HCT116 (cell line): Measurements from ENCODE around the gene MAP3K9. TPM values are rescaled to one million over a fixed set of nuclear protein-coding genes. Genes with fewer than 3 reads are reported as not detected.

Experiments
- ATAC-seq: fragments of 200-7000 bp; cut with Tn5 transposase; 2 replicates; pipeline ENCODE4 v1.9.1; 2020; ENCODE audit warnings: mild to moderate bottlenecking, moderate library complexity
- BruUV-seq: library from RNA; stranded (reverse); fragments of 400-500 nt; replicated peaks from 2 replicates; lab custom pipeline; 2021; lab: Mats Ljungman, UMichigan
- CTCF ChIA-PET: fragments of 300-600 bp; sonication (Branson Sonifier 250); formaldehyde crosslinking; loops from one replicate; lab custom pipeline; 2021; ENCODE audit warnings: antibody characterized with exemption; lab: Charles Lee
- POLR2A ChIA-PET: fragments of 300-600, 350-600 bp; sonication (Branson Sonifier 250); formaldehyde crosslinking; loops from one replicate; lab custom pipeline; 2021; ENCODE audit warnings: antibody characterized with exemption; lab: Charles Lee
- RAD21 ChIA-PET, 2 experiments: fragments of 300-600 bp; sonication (Branson Sonifier 250); formaldehyde crosslinking; loops; one replicate each; lab custom pipeline; 2023; ENCODE audit warnings: low total read pairs in 2 of 2; ENCODE audit not compliant: uncharacterized antibody in 2 of 2, unreplicated experiment in 2 of 2, low non-redundant PET in 1 of 2; lab: Charles Lee
- DNase-seq: peaks from one replicate; pipeline ENCODE4 v3.0.0-alpha.2; 2010; ENCODE audit warnings: low read depth, low spot score
- H2AFZ ChIP-seq: fragments of 200-600 bp; shearing (Covaris generic), sonication (generic); 2 replicates; pipeline ENCODE4 v1.6.1; 2017; ENCODE audit warnings: low read depth, mixed run types, mixed read lengths, antibody characterized with exemption, low read length; ENCODE audit not compliant: poor library complexity, severe bottlenecking
- H3K27ac ChIP-seq: 2 replicates; pipeline ENCODE4 v1.5.1; 2012; ENCODE audit warnings: low read depth, low read length
- H3K27me3 ChIP-seq: fragments of 200-600 bp; sonication (generic); 2 replicates; pipeline ENCODE4 v1.6.1; 2016; ENCODE audit warnings: mixed run types, low read length, mixed read lengths; ENCODE audit not compliant: insufficient read depth
- H3K36me3 ChIP-seq, 2 experiments: fragments of 200-500 bp in 1 of 2; fragments of 200-600 bp in 1 of 2; sonication (Bioruptor generic) in 1 of 2; sonication (generic) in 1 of 2; 2 replicates each; pipeline versions ENCODE4 v1.5.1 to v1.6.1; 2014 to 2016; ENCODE audit warnings: low read length in 2 of 2, inconsistent platforms in 1 of 2, mixed read lengths in 1 of 2, mixed run types in 1 of 2; ENCODE audit not compliant: insufficient read depth in 2 of 2, control insufficient read depth in 1 of 2
- H3K4me1 ChIP-seq, 2 experiments: fragments of 200-600 bp in 1 of 2; sonication (generic) in 1 of 2; 2 replicates each; pipeline versions ENCODE4 v1.5.1 to v1.6.1; 2012 to 2017; ENCODE audit warnings: low read length in 2 of 2, inconsistent platforms in 1 of 2, mild to moderate bottlenecking in 1 of 2, mixed read lengths in 1 of 2, mixed run types in 1 of 2, moderate library complexity in 1 of 2; ENCODE audit not compliant: insufficient read depth in 2 of 2, control insufficient read depth in 1 of 2
- H3K4me2 ChIP-seq: fragments of 200-600 bp; sonication (generic); 2 replicates; pipeline ENCODE4 v1.6.1; 2017; ENCODE audit warnings: mixed run types, low read length, mixed read lengths
- H3K4me3 ChIP-seq, 2 experiments: fragments of 200-600 bp in 1 of 2; sonication (generic) in 1 of 2; replicated peaks in 1 of 2; 2 replicates each; pipeline ENCODE4 v1.5.1; 2011 to 2016; ENCODE audit warnings: low read length in 2 of 2, control low read depth in 1 of 2, low read depth in 1 of 2, mild to moderate bottlenecking in 1 of 2, mixed read lengths in 1 of 2, mixed run types in 1 of 2
- H3K79me2 ChIP-seq: fragments of 200-600 bp; sonication (generic); 2 replicates; pipeline ENCODE4 v1.6.1; 2017; ENCODE audit warnings: mild to moderate bottlenecking, mixed run types, low read length, moderate library complexity, mixed read lengths; ENCODE audit not compliant: insufficient read depth
- H3K9ac ChIP-seq: fragments of 200-600 bp; sonication (generic); 2 replicates; pipeline ENCODE4 v1.6.1; 2016; ENCODE audit warnings: low read length, mixed read lengths
- H3K9me2 ChIP-seq: fragments of 200-600 bp; sonication (generic), shearing (Covaris generic); 2 replicates; pipeline ENCODE4 v1.6.1; 2017; ENCODE audit warnings: mixed run types, mild to moderate bottlenecking, moderate library complexity; ENCODE audit not compliant: insufficient read depth
- H3K9me3 ChIP-seq, 2 experiments: fragments of 200-500 bp in 1 of 2; fragments of 200-600 bp in 1 of 2; sonication (Bioruptor generic) in 1 of 2; sonication (generic) in 1 of 2; 2 replicates each; pipeline ENCODE4 v1.6.1; 2014 to 2017; ENCODE audit warnings: low read length in 2 of 2, mixed read lengths in 2 of 2, inconsistent platforms in 1 of 2, low read depth in 1 of 2, mild to moderate bottlenecking in 1 of 2, mixed run types in 1 of 2, moderate library complexity in 1 of 2; ENCODE audit not compliant: control insufficient read depth in 1 of 2, insufficient read depth in 1 of 2
- H4K20me1 ChIP-seq: fragments of 200-600 bp; sonication (generic), shearing (Covaris generic); 2 replicates; pipeline ENCODE4 v1.6.1; 2017; ENCODE audit warnings: mixed run types, mild to moderate bottlenecking, moderate library complexity; ENCODE audit not compliant: insufficient read depth
- CEBPB ChIP-seq: IDR thresholded peaks from 2 replicates; pipeline ENCODE4 v1.6.1; 2012; ENCODE audit warnings: low read depth
- EGR1 ChIP-seq: IDR thresholded peaks from 2 replicates; pipeline ENCODE4 v1.6.1; 2012; ENCODE audit warnings: low read depth
- ELF1 ChIP-seq: IDR thresholded peaks from 2 replicates; pipeline ENCODE4 v1.6.1; 2012; ENCODE audit warnings: low read depth, borderline replicate concordance
- POLR2AphosphoS5 ChIP-seq: IDR thresholded peaks from 2 replicates; pipeline ENCODE4 v1.6.1; 2011; ENCODE audit warnings: mild to moderate bottlenecking, low read depth, low read length, moderate library complexity
- YY1 ChIP-seq: IDR thresholded peaks from 2 replicates; pipeline ENCODE4 v1.6.1; 2011; ENCODE audit warnings: low read length, low read depth, moderate library complexity, mild to moderate bottlenecking; ENCODE audit not compliant: insufficient replicate concordance; ENCODE audit errors: extremely low read depth
- ZFX ChIP-seq: fragments of 450-650 bp; IDR thresholded peaks from 2 replicates; pipeline ENCODE4 v1.6.1; 2017
- intact Hi-C: fragments of 100-400 bp; cut with micrococcal nuclease; formaldehyde crosslinking; loops from 2 replicates; pipeline ENCODE4 v1.10.0; 2022
- total RNA-seq: library from RNA; stranded (reverse); gene quantifications from one replicate; pipeline ENCODE4 v1.2.1, GENCODE V29; 2021; ENCODE audit not compliant: unreplicated experiment
- TF ChIP-seq, protein P1 (sequence below): IDR thresholded peaks from 2 replicates; pipeline ENCODE4 v1.6.1; 2011; ENCODE audit warnings: mild to moderate bottlenecking, low read length, moderate library complexity; ENCODE audit not compliant: insufficient replicate concordance; ENCODE audit errors: extremely low read depth
- TF ChIP-seq, protein P2 (sequence below): IDR thresholded peaks from 2 replicates; pipeline ENCODE4 v1.6.1; 2012
- TF ChIP-seq, protein P3 (sequence below), 3 experiments: fragments of 200-600 bp in 1 of 3; sonication (generic) in 1 of 3; IDR thresholded peaks in 2 of 3; conservative IDR thresholded peaks in 1 of 3; 2 replicates each; pipeline ENCODE4 v1.5.1; 2012 to 2017; ENCODE audit warnings: low read depth in 2 of 3, low read length in 2 of 3, antibody characterized with exemption in 1 of 3, borderline replicate concordance in 1 of 3, control low read depth in 1 of 3, mild to moderate bottlenecking in 1 of 3, mixed read lengths in 1 of 3, mixed run types in 1 of 3, moderate library complexity in 1 of 3; ENCODE audit not compliant: insufficient read depth in 1 of 3
- TF ChIP-seq, protein P4 (sequence below): IDR thresholded peaks from 2 replicates; pipeline ENCODE4 v1.6.1; 2012; ENCODE audit warnings: low read depth

MAP3K9 gene
- total RNA-seq, 1 experiment from 2014 or later = 11.7 TPM

DNA sequence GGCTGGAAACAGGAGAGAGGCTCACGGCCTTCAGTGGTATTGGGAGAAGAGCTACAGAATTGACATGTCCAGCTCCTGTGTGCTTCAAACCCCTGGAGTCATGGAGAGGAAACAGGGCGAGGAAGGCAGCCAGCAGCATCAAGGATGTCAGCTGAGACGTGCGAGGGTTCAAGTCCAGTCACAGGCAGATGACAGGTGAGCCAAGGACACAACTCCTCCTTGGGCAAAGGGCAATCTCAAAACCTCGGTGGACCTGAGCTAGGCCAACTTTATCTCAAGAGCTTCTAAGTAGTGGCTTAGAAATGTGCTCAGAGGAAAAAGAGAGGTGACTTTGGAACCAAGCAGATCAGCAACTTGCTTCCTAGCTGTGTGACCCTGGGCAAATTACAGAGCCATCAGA lies 86.0 kb downstream of the MAP3K9 start:
- TF ChIP-seq ZFX = no peak
- TF ChIP-seq, protein P1, sequence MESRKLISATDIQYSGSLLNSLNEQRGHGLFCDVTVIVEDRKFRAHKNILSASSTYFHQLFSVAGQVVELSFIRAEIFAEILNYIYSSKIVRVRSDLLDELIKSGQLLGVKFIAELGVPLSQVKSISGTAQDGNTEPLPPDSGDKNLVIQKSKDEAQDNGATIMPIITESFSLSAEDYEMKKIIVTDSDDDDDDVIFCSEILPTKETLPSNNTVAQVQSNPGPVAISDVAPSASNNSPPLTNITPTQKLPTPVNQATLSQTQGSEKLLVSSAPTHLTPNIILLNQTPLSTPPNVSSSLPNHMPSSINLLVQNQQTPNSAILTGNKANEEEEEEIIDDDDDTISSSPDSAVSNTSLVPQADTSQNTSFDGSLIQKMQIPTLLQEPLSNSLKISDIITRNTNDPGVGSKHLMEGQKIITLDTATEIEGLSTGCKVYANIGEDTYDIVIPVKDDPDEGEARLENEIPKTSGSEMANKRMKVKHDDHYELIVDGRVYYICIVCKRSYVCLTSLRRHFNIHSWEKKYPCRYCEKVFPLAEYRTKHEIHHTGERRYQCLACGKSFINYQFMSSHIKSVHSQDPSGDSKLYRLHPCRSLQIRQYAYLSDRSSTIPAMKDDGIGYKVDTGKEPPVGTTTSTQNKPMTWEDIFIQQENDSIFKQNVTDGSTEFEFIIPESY = no peak
- TF ChIP-seq ELF1 = no peak
- TF ChIP-seq CEBPB = no peak
- TF ChIP-seq, protein P2, sequence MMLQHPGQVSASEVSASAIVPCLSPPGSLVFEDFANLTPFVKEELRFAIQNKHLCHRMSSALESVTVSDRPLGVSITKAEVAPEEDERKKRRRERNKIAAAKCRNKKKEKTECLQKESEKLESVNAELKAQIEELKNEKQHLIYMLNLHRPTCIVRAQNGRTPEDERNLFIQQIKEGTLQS = no peak
- TF ChIP-seq, protein P3, sequence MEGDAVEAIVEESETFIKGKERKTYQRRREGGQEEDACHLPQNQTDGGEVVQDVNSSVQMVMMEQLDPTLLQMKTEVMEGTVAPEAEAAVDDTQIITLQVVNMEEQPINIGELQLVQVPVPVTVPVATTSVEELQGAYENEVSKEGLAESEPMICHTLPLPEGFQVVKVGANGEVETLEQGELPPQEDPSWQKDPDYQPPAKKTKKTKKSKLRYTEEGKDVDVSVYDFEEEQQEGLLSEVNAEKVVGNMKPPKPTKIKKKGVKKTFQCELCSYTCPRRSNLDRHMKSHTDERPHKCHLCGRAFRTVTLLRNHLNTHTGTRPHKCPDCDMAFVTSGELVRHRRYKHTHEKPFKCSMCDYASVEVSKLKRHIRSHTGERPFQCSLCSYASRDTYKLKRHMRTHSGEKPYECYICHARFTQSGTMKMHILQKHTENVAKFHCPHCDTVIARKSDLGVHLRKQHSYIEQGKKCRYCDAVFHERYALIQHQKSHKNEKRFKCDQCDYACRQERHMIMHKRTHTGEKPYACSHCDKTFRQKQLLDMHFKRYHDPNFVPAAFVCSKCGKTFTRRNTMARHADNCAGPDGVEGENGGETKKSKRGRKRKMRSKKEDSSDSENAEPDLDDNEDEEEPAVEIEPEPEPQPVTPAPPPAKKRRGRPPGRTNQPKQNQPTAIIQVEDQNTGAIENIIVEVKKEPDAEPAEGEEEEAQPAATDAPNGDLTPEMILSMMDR (IDR thresholded peaks at IDR 0.05 in 2 of 3, conservative IDR thresholded peaks at IDR 0.05 in 1 of 3; ENCODE audit: borderline replicate concordance in 1 of 3, insufficient read depth in 1 of 3, low read depth in 2 of 3, low read length in 2 of 3) = no peak
- TF ChIP-seq, protein P4, sequence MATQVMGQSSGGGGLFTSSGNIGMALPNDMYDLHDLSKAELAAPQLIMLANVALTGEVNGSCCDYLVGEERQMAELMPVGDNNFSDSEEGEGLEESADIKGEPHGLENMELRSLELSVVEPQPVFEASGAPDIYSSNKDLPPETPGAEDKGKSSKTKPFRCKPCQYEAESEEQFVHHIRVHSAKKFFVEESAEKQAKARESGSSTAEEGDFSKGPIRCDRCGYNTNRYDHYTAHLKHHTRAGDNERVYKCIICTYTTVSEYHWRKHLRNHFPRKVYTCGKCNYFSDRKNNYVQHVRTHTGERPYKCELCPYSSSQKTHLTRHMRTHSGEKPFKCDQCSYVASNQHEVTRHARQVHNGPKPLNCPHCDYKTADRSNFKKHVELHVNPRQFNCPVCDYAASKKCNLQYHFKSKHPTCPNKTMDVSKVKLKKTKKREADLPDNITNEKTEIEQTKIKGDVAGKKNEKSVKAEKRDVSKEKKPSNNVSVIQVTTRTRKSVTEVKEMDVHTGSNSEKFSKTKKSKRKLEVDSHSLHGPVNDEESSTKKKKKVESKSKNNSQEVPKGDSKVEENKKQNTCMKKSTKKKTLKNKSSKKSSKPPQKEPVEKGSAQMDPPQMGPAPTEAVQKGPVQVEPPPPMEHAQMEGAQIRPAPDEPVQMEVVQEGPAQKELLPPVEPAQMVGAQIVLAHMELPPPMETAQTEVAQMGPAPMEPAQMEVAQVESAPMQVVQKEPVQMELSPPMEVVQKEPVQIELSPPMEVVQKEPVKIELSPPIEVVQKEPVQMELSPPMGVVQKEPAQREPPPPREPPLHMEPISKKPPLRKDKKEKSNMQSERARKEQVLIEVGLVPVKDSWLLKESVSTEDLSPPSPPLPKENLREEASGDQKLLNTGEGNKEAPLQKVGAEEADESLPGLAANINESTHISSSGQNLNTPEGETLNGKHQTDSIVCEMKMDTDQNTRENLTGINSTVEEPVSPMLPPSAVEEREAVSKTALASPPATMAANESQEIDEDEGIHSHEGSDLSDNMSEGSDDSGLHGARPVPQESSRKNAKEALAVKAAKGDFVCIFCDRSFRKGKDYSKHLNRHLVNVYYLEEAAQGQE = no peak
- no peak for TF ChIP-seq EGR1
- no peak for TF ChIP-seq YY1
- TF ChIP-seq POLR2AphosphoS5 = no peak
- Histone ChIP-seq H3K4me2 (no peak overlapping the region), H3K27me3 (no peaks in the 10 kb centered on the region), H3K9ac (no peak overlapping the region), H3K9me3 (no peaks in the 10 kb centered on the region), H3K27ac (no peak overlapping the region), H4K20me1 (no peaks in the 10 kb centered on the region), H3K4me3 (no peak overlapping the region), H2AFZ (no peak overlapping the region), H3K36me3 (no peaks in the 10 kb centered on the region; a peak in 1 of 4 replicates), H3K79me2 (no peaks in the 10 kb centered on the region), H3K9me2 (no peaks in the 10 kb centered on the region), H3K4me1 (peaks cover 0 to 8% of the 10 kb centered on the region in 2 experiments; a peak in 2 of 4 replicates)
- ATAC-seq (no peak), DNase-seq (no peak)
- ChIA-PET CTCF (interaction anchor here (1.3 to 1.6 kb wide), 2 partner anchors 8 to 10 kb away, joined by 3 to 5 read pairs; no protein-coding TSS in a partner anchor), POLR2A (no interaction called here), RAD21 (no interaction called here)
- no TSS peak for BruUV-seq
- intact Hi-C loops = no loop called here
